OCI-LY3 (cell line): Measurements from ENCODE around the gene TRIM46.

ENCODE experiments used
- H2AFZ ChIP-seq: fragments of 200-600, 300-600 bp; shearing (Covaris generic); 2 replicates; pipeline ENCODE4 v1.6.0; 2014; ENCODE audit warnings: antibody characterized with exemption, low read depth, low read length
- H3K27ac ChIP-seq: fragments of 200-600, 300-600 bp; sonication (generic); 2 replicates; pipeline ENCODE4 v1.5.1; 2014; ENCODE audit warnings: mild to moderate bottlenecking, low read length, moderate library complexity, mixed read lengths
- H3K27me3 ChIP-seq: fragments of 200-600, 300-600 bp; sonication (generic); 2 replicates; pipeline ENCODE4 v1.6.1; 2014; ENCODE audit warnings: low read depth, low read length, mixed read lengths
- H3K36me3 ChIP-seq: fragments of 200-600, 300-600 bp; sonication (generic); replicated peaks from 2 replicates; pipeline ENCODE3; 2014; ENCODE audit warnings: low read depth, low read length, mixed read lengths
- H3K4me1 ChIP-seq: fragments of 300-600, 200-600 bp; sonication (generic); 2 replicates; pipeline ENCODE4 v1.6.1; 2014; ENCODE audit warnings: low read length, mixed read lengths
- H3K4me2 ChIP-seq: fragments of 200-600, 300-600 bp; sonication (generic); 2 replicates; pipeline ENCODE4 v1.6.1; 2014; ENCODE audit warnings: low read length, mixed read lengths
- H3K4me3 ChIP-seq: fragments of 300-600, 200-600 bp; sonication (generic); 2 replicates; pipeline ENCODE4 v1.5.1; 2014; ENCODE audit warnings: antibody characterized with exemption, mild to moderate bottlenecking, low read length, moderate library complexity
- H3K79me2 ChIP-seq: fragments of 300-600, 200-600 bp; shearing (Covaris generic); 2 replicates; pipeline ENCODE4 v1.6.1; 2014; ENCODE audit warnings: mild to moderate bottlenecking, low read length, mixed read lengths
- H3K9ac ChIP-seq: fragments of 300-600, 200-600 bp; shearing (Covaris generic); 2 replicates; pipeline ENCODE4 v1.6.0; 2014; ENCODE audit warnings: mild to moderate bottlenecking, low read length, moderate library complexity
- H3K9me3 ChIP-seq: fragments of 200-600, 300-600 bp; shearing (Covaris generic); 2 replicates; pipeline ENCODE4 v1.6.1; 2014; ENCODE audit warnings: low read length, mixed read lengths; ENCODE audit not compliant: insufficient read depth
- H4K20me1 ChIP-seq: fragments of 200-600, 300-600 bp; sonication (generic); 2 replicates; pipeline ENCODE4 v1.6.1; 2016; ENCODE audit warnings: low read length, mixed read lengths; ENCODE audit not compliant: insufficient read depth
- CTCF ChIP-seq: fragments of 200-600, 300-600 bp; sonication (generic); IDR thresholded peaks from 2 replicates; pipeline ENCODE4 v1.5.1; 2014; ENCODE audit warnings: antibody characterized with exemption, low read length, low read depth
- EZH2phosphoT487 ChIP-seq: fragments of 200-600 bp; shearing (Covaris generic); IDR thresholded peaks from 2 replicates; pipeline ENCODE4 v1.6.1; 2018; ENCODE audit warnings: antibody characterized with exemption, mixed run types, low read depth

Gene TRIM46

GRCh38 chr1:155135415-155136028 is 38.1 kb upstream of the TRIM46 start, which contains the start of gene SLC50A1:
Gene SLC50A1, plus strand, starts transcription at chr1:155135852. Its CDS starts 60 bp downstream, at chr1:155135912.
- Histone ChIP-seq H3K27ac (peak within 1 kb of the TSS; percentile 75), H2AFZ (peak within 1 kb of the TSS; percentile 87), H3K36me3 (peaks cover 14% of the 10 kb centered on the region), H3K4me2 (peak within 1 kb of the TSS; percentile 97), H3K79me2 (peaks cover 41% of the 10 kb centered on the region), H3K27me3 (no peaks in the 10 kb centered on the region), H4K20me1 (no peaks in the 10 kb centered on the region), H3K9ac (peak within 1 kb of the TSS; percentile 97), H3K4me3 (peak within 1 kb of the TSS; percentile 92), H3K9me3 (no peaks in the 10 kb centered on the region), H3K4me1 (peaks cover 19% of the 10 kb centered on the region)
- TF ChIP-seq EZH2phosphoT487 (no peak), CTCF (no peak)

GRCh38 chr1:155136748-155137147 is 36.9 kb upstream of the TRIM46 start:
- peak overlapping the region; percentile 52 for H3K9ac ChIP-seq
- H3K4me3 ChIP-seq = peak overlapping the region; percentile 92
- H2AFZ ChIP-seq = no peak overlapping the region
- no peaks in the 10 kb centered on the region for H3K27me3 ChIP-seq
- peak overlapping the region; percentile 19 for H3K27ac ChIP-seq
- H3K4me2 ChIP-seq = peak overlapping the region; percentile 79
- TF ChIP-seq EZH2phosphoT487 = no peak
- no peak for TF ChIP-seq CTCF
- no peaks in the 10 kb centered on the region for H4K20me1 ChIP-seq
- no peaks in the 10 kb centered on the region for H3K9me3 ChIP-seq
- H3K79me2 ChIP-seq = peaks cover 41% of the 10 kb centered on the region
- peaks cover 14% of the 10 kb centered on the region for H3K36me3 ChIP-seq
- H3K4me1 ChIP-seq = peaks cover 19% of the 10 kb centered on the region

- TF ChIP-seq EZH2phosphoT487 (no peak), CTCF (no peak)
- Histone ChIP-seq H3K4me3 (peak overlapping the region; percentile 92), H3K27me3 (no peaks in the 10 kb centered on the region), H3K27ac (peak overlapping the region; percentile 19), H3K4me1 (peaks cover 19% of the 10 kb centered on the region), H3K9ac (peak overlapping the region; percentile 52; the same call in 1 of the 2 replicates), H3K36me3 (peaks cover 14% of the 10 kb centered on the region), H2AFZ (no peak overlapping the region), H3K79me2 (peaks cover 41% of the 10 kb centered on the region), H4K20me1 (no peaks in the 10 kb centered on the region), H3K9me3 (no peaks in the 10 kb centered on the region), H3K4me2 (peak overlapping the region; percentile 79)
These were observed 36.3 kb upstream of the TRIM46 start for GRCh38 chr1:155137154-155137949.
